GM18867 (cell line): ENCODE data around the gene NDUFA13.

Experiments used
- ATAC-seq: cut with Tn5 transposase; IDR thresholded peaks from one replicate; pipeline ENCODE4 v1.9.1; 2021; ENCODE audit warnings: mild to moderate bottlenecking, moderate library complexity; ENCODE audit not compliant: unreplicated experiment

The NDUFA13 gene

DNA sequence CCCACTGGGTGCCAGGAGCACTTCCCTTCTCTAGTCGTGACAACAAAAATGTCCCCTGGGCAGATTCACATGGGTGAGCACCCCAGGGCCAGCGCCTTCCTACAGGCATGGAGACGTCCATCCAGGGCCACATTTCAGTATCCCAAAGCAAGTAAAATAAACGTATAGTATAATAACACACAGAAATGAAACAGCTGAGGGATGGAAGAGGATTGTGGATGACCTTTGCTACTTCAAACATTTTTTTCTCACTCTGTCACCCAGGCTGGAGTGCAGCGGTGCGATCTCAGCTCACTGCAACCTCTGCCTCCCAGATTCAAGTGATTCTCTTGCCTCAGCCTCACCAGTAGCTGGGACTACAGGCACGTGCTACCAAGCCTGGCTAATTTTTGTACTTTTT lies 50.3 kb downstream of the NDUFA13 start:
- ATAC-seq = no peak

DNA sequence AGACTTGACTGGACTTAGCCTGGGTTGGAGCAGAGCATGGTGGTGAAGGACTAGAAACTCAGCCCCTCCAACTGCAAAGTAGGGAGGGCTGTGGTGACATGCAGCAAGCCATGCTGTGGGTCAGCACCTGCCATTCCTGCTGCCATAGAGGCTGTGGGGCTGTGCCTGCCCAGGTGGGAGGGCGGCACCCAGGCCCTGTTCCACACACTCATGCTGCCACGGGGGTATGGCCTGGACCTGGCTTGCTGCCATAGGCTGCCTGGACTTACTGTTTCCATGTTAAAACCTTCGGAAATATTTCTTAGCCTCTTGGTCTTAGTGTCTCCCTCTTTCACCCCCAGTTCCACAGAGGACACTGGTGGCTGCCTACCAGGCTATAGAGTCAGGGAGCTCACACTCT lies 51.4 kb downstream of the NDUFA13 start:
- ATAC-seq = no peak

DNA sequence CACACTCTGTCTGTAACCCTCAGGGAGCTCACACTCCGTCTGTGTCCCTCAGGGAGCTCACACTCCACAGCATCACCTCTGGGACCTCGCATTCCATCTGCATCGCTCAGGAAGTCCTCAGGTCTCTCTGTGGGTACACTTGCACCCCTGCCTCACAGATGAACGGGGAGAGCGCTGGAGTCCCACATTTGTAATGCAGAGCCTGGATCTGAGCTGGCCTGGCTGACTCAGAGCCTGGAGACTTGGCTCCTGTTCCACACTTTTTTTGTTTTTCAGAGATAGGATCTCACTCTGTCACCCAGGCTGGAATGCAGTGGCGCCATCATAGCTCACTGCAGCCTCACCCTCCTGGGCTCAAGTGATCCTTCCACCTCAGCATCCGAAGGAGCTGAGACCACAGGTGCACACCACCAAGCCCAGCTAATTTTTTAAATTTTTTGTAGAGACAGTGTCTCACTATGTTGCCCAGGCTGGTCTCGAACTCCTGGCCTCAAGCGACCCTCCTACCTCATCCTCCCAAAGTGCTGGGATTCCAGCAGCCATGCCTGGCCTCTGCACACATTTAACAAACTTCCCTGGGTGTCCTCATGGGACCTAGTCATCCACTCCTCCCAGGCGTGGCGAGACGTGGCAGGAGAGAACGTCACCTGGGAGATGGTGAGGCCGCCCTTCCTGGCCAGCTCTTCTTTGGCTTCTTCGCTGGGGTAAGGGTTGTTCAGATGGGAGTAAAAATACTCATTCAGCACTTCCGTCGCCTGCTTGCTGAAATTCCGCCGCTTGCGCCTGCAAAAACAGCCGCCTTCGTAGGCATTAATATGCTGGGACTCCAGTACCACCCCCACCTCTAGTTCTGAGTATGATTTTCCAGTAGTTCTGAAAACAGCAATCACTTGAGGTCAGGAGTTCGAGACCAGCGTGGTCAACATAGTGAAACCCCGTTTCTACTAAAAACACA lies 53.1 kb downstream of the NDUFA13 start:
- ATAC-seq = no peak

DNA sequence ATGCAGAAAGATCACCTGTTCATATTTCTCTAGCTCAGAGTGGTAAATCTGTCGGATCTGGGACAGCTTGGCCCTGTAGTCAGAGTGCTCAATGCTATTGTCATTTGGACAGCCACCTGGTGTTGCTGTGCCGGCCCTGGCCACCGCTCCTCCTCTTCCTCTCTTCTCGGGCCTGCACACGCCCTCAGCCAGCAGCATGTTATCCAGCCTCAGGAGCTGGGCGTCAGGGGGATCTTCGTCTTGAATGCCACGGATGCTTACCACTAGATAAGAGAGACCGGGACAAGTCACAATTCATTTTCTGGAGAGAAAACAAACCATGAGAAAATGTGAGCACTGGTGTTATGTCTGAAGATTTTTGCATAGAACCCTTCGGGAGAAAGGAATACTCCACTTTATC lies 54.5 kb downstream of the NDUFA13 start:
- no peak for ATAC-seq

DNA sequence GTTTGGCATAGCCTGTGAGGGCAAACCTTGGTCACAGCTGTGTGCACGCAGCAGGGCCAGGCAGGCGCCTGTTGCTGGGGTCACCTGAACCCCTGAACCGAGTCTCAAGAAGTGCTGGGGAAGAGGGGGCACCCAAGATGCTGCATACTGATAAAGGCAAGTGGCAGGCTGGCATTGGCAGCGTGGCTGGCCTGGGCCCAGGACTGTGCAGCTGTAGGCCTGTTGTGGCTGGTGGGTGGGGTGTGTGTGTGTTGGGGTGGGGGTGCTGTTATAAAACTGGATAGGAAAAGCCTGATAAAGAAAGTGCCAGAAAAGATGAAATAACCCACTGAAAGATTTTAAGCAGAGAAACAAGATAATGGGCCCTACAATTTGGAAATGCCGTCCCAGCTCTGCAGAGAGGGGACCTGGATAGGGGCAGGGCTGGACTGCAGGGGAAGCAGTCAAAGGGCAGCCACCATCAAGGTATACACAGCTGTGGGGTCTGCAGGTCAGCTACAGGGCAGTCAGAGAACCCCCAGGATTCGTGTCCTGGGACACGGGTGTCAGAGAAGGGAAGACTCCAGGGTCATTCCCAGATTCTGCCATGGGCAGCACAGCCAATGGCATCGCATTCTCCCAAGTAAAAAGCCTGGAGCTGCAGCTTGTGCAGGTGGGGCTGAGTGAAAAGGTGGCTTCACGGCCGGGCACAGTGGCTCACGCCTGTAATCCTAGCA lies 55.2 kb downstream of the NDUFA13 start:
- ATAC-seq = no peak

DNA sequence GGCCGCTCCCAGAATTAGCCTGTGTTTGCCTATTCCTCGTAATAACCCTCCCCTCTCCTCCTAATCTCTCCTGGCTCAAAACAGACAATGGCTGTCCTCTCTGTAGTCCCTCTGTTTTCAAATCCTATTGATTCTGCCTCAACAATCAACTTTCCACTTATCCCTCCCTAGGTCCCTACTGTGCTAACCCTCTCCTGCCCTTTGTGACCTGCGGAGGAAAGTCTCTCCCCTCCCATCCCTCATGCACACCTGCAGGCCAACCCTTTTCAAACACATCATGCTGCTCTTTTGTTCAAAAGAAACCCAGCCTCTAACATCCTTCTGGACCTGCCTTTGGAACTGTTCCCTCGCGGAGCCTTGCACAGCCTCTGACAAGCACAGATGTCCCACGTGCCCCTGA lies 59.4 kb downstream of the NDUFA13 start:
- no peak for ATAC-seq
